Kidney tubule cell (primary cell): ENCODE measurements around the gene QRFP.
A peak's percentile ranks its signal among the peaks of the same experiment; 100 is the strongest.
"Not testable (repeated sequence)": the region's sequence is repeated elsewhere in the genome, so short reads cannot be mapped to it uniquely, and the experiment has no call there.

Experiments used
- DNase-seq: peaks from one replicate; pipeline ENCODE4 v3.0.0-alpha.2; 2018; ENCODE audit warnings: low spot score

The QRFP gene

GRCh38 chr9:130849356-130849755, 47.3 kb downstream of the QRFP start:
- DNase-seq, result no peak

- not testable (repeated sequence) for DNase-seq
Measured at GRCh38 chr9:130848514-130848913, 48.1 kb downstream of the QRFP start.

GRCh38 chr9:130847306-130848217, 49.0 kb downstream of the QRFP start:
- DNase-seq, result peak; percentile 98

GRCh38 chr9:130846487-130847305, 49.9 kb downstream of the QRFP start:
- DNase-seq, result peak; percentile 81

GRCh38 chr9:130845901-130846481, 50.6 kb downstream of the QRFP start:
- peak; percentile 39 for DNase-seq

- no peak for DNase-seq
Measured at GRCh38 chr9:130845254-130845653, 51.4 kb downstream of the QRFP start.

- no peak for DNase-seq
Measured at GRCh38 chr9:130844044-130844451, 52.6 kb downstream of the QRFP start.

GRCh38 chr9:130843049-130843908, 53.3 kb downstream of the QRFP start:
- no peak for DNase-seq
